Osteocyte (in vitro differentiated cells): ENCODE results near the gene RBM33. TPM values are rescaled to one million over a fixed set of nuclear protein-coding genes. Genes with fewer than 3 reads are reported as not detected.

Source experiments
- DNase-seq: peaks from one replicate; pipeline ENCODE4 v3.0.0; 2021; ENCODE audit warnings: mixed read lengths; ENCODE audit not compliant: unreplicated experiment; ENCODE audit errors: extremely low spot score
- H3K27ac Mint-ChIP-seq: one replicate; pipeline ENCODE4 v1.8.0; 2021; ENCODE audit warnings: mild to moderate bottlenecking, mixed read lengths; ENCODE audit not compliant: unreplicated experiment
- H3K27me3 Mint-ChIP-seq: one replicate; pipeline ENCODE4 v1.8.0; 2021; ENCODE audit warnings: mixed read lengths; ENCODE audit not compliant: unreplicated experiment
- H3K36me3 Mint-ChIP-seq: one replicate; pipeline ENCODE4 v1.8.0; 2021; ENCODE audit warnings: mixed read lengths; ENCODE audit not compliant: unreplicated experiment
- H3K4me1 Mint-ChIP-seq: one replicate; pipeline ENCODE4 v1.8.0; 2021; ENCODE audit warnings: mixed read lengths; ENCODE audit not compliant: unreplicated experiment
- H3K4me3 Mint-ChIP-seq: one replicate; pipeline ENCODE4 v1.8.0; 2021; ENCODE audit warnings: mild to moderate bottlenecking, moderate library complexity, mixed read lengths; ENCODE audit not compliant: unreplicated experiment
- H3K9me3 Mint-ChIP-seq: one replicate; pipeline ENCODE4 v1.8.0; 2021; ENCODE audit warnings: mixed read lengths; ENCODE audit not compliant: unreplicated experiment
- total RNA-seq: library from RNA; stranded (reverse); gene quantifications from 2 replicates; pipeline ENCODE4 v1.2.1, GENCODE V29; 2021
- TF ChIP-seq, protein P1 (sequence below): fragments of 200-600 bp; sonication (generic); IDR thresholded peaks from 2 replicates; pipeline ENCODE4 v1.5.0; 2021; ENCODE audit warnings: antibody characterized with exemption, mild to moderate bottlenecking, moderate library complexity

Gene RBM33
- total RNA-seq, 1 donor from 2014 or later: 52.4 TPM

GRCh38 chr7:155729847-155730246, 85.4 kb downstream of the RBM33 start:
- TF ChIP-seq, protein P1, sequence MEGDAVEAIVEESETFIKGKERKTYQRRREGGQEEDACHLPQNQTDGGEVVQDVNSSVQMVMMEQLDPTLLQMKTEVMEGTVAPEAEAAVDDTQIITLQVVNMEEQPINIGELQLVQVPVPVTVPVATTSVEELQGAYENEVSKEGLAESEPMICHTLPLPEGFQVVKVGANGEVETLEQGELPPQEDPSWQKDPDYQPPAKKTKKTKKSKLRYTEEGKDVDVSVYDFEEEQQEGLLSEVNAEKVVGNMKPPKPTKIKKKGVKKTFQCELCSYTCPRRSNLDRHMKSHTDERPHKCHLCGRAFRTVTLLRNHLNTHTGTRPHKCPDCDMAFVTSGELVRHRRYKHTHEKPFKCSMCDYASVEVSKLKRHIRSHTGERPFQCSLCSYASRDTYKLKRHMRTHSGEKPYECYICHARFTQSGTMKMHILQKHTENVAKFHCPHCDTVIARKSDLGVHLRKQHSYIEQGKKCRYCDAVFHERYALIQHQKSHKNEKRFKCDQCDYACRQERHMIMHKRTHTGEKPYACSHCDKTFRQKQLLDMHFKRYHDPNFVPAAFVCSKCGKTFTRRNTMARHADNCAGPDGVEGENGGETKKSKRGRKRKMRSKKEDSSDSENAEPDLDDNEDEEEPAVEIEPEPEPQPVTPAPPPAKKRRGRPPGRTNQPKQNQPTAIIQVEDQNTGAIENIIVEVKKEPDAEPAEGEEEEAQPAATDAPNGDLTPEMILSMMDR: no peak
- H3K4me1 Mint-ChIP-seq: peaks cover 4% of the 10 kb centered on the region
- H3K9me3 Mint-ChIP-seq: no peaks in the 10 kb centered on the region
- H3K27ac Mint-ChIP-seq: no peak overlapping the region
- H3K27me3 Mint-ChIP-seq: no peaks in the 10 kb centered on the region
- peaks cover 10% of the 10 kb centered on the region for H3K36me3 Mint-ChIP-seq
- no peak overlapping the region for H3K4me3 Mint-ChIP-seq
- no peak for DNase-seq

GRCh38 chr7:155731380-155731779, 86.9 kb downstream of the RBM33 start:
- Mint-ChIP-seq H3K27ac (no peak overlapping the region), H3K4me3 (no peak overlapping the region), H3K4me1 (peaks cover 4% of the 10 kb centered on the region), H3K36me3 (peaks cover 12% of the 10 kb centered on the region), H3K9me3 (no peaks in the 10 kb centered on the region), H3K27me3 (no peaks in the 10 kb centered on the region)
- TF ChIP-seq, protein P1: no peak
- no peak for DNase-seq

- Mint-ChIP-seq H3K27ac (no peak overlapping the region), H3K36me3 (peaks cover 12% of the 10 kb centered on the region), H3K27me3 (no peaks in the 10 kb centered on the region), H3K9me3 (no peaks in the 10 kb centered on the region), H3K4me1 (peaks cover 4% of the 10 kb centered on the region), H3K4me3 (no peak overlapping the region)
- TF ChIP-seq, protein P1: no peak
- no peak for DNase-seq
These were observed 87.4 kb downstream of the RBM33 start for GRCh38 chr7:155731871-155732270.

- H3K9me3 Mint-ChIP-seq: no peaks in the 10 kb centered on the region
- H3K27ac Mint-ChIP-seq: no peak overlapping the region
These were observed 87.8 kb downstream of the RBM33 start for GRCh38 chr7:155732286-155732685.

GRCh38 chr7:155733582-155734444, 89.4 kb downstream of the RBM33 start:
- TF ChIP-seq, protein P1: no peak
- peaks cover 9% of the 10 kb centered on the region for H3K36me3 Mint-ChIP-seq

More at GRCh38 chr7:155732286-155732685, 87.8 kb downstream of the RBM33 start:
- peaks cover 4% of the 10 kb centered on the region for H3K4me1 Mint-ChIP-seq
- peaks cover 12% of the 10 kb centered on the region for H3K36me3 Mint-ChIP-seq
- H3K4me3 Mint-ChIP-seq: no peak overlapping the region
- no peaks in the 10 kb centered on the region for H3K27me3 Mint-ChIP-seq
- DNase-seq: no peak
- TF ChIP-seq, protein P1: no peak

More at GRCh38 chr7:155733582-155734444, 89.4 kb downstream of the RBM33 start:
- peaks cover 4% of the 10 kb centered on the region for H3K4me1 Mint-ChIP-seq
- H3K9me3 Mint-ChIP-seq: no peaks in the 10 kb centered on the region
- DNase-seq: no peak
- no peaks in the 10 kb centered on the region for H3K27me3 Mint-ChIP-seq
- H3K27ac Mint-ChIP-seq: no peak overlapping the region
- no peak overlapping the region for H3K4me3 Mint-ChIP-seq
